Stimulated activated CD8-positive, alpha-beta memory T cell treated with anti-CD3 and anti-CD28 coated beads, Interleukin-15, amount 100 ng/mL, for 1 hour (primary cell): ENCODE measurements around the gene PROSER3.
A peak's percentile ranks its signal among the peaks of the same experiment; 100 is the strongest.

Experiments
- DNase-seq: peaks from one replicate; pipeline ENCODE4 v3.0.0-alpha.2; 2020; ENCODE audit warnings: low read depth

The PROSER3 gene

GRCh38 chr19:35738887-35739229 is 19.1 kb upstream of the PROSER3 start:
- DNase-seq, result no peak

GRCh38 chr19:35739275-35740107 is 18.5 kb upstream of the PROSER3 start:
- DNase-seq, result no peak

- no peak for DNase-seq
These were observed 17.9 kb upstream of the PROSER3 start for GRCh38 chr19:35740108-35740422.

GRCh38 chr19:35740423-35741202 is 17.4 kb upstream of the PROSER3 start:
- DNase-seq, result peak; percentile 92

- DNase-seq, result no peak
These were observed 16.8 kb upstream of the PROSER3 start for GRCh38 chr19:35741203-35741515.

GRCh38 chr19:35742121-35742724 is 15.8 kb upstream of the PROSER3 start, which contains the start of gene IGFLR1:
Gene IGFLR1, minus strand, starts transcription at chr19:35742452. Its CDS starts 1,272 bp downstream, at chr19:35741180.
- no peak for DNase-seq

GRCh38 chr19:35743640-35744429 is 14.1 kb upstream of the PROSER3 start:
- no peak for DNase-seq

GRCh38 chr19:35744430-35745327 is 13.3 kb upstream of the PROSER3 start:
- DNase-seq, result peak; percentile 84

- DNase-seq, result peak; percentile 88
These were observed 12.5 kb upstream of the PROSER3 start, which contains the start of the genes PSENEN and U2AF1L4 for GRCh38 chr19:35745328-35746086. Gene PSENEN, plus strand, starts transcription at chr19:35745651. Its CDS starts 280 bp downstream, at chr19:35745931. Gene U2AF1L4, minus strand, starts transcription at chr19:35745418. Its CDS starts 27 bp downstream, at chr19:35745391.

- DNase-seq, result no peak
These were observed 11.9 kb upstream of the PROSER3 start for GRCh38 chr19:35746087-35746462.

GRCh38 chr19:35746531-35746930 is 11.4 kb upstream of the PROSER3 start:
- DNase-seq, result no peak

- DNase-seq, result peak; percentile 98
These were observed 9.6 kb upstream of the PROSER3 start, which contains the start of gene LIN37 for GRCh38 chr19:35748106-35749020. Gene LIN37, plus strand, starts transcription at chr19:35748576. Its CDS starts 149 bp downstream, at chr19:35748725.

- no peak for DNase-seq
These were observed 7.8 kb upstream of the PROSER3 start for GRCh38 chr19:35750167-35750566.

GRCh38 chr19:35751839-35752745 is 5.9 kb upstream of the PROSER3 start:
- DNase-seq, result no peak

GRCh38 chr19:35752746-35753350 is 5.1 kb upstream of the PROSER3 start:
- DNase-seq, result no peak

- no peak for DNase-seq
These were observed 4.2 kb upstream of the PROSER3 start for GRCh38 chr19:35753634-35754369.
